ENCODE data around the gene ZNF346. TPM values are rescaled to one million over a fixed set of nuclear protein-coding genes. Genes with fewer than 3 reads are reported as not detected.
A peak's percentile ranks its signal among the peaks of the same experiment; 100 is the strongest.

The ZNF346 gene
- total and polyA plus RNA-seq, 4 donors, result 27.4 to 43.9 (median 32.7) TPM

GRCh38 chr5:177087398-177088005 is 65.0 kb downstream of the ZNF346 start:
- Histone ChIP-seq H3K27ac (ENCODE audit: low read depth, low read length) (no peak overlapping the region), H3K4me3 (ENCODE audit: low read depth, low read length) (no peak overlapping the region), H3K4me1 (ENCODE audit: control insufficient read depth, insufficient read depth, low read length) (peaks cover 39% of the 10 kb centered on the region), H3K27me3 (ENCODE audit: control insufficient read depth, insufficient read depth, low read length) (peaks cover 5% of the 10 kb centered on the region), H3K9me3 (ENCODE audit: control insufficient read depth, insufficient read depth, low read length) (no peaks in the 10 kb centered on the region), H3K36me3 (ENCODE audit: control insufficient read depth, insufficient read depth, low read length) (peaks cover 5% of the 10 kb centered on the region)
- no peak for DNase-seq (ENCODE audit: low read depth in 4 of 6, low spot score in 6 of 6)
- WGBS (ENCODE audit: insufficient coverage), result 25% methylated on average over 18 of the region's 23 CpGs

GRCh38 chr5:177089127-177089526 is 66.6 kb downstream of the ZNF346 start:
- H3K4me1 ChIP-seq (ENCODE audit: control insufficient read depth, insufficient read depth, low read length), result peaks cover 39% of the 10 kb centered on the region
- peaks cover 16% of the 10 kb centered on the region for H3K36me3 ChIP-seq (ENCODE audit: control insufficient read depth, insufficient read depth, low read length)
- no peaks in the 10 kb centered on the region for H3K9me3 ChIP-seq (ENCODE audit: control insufficient read depth, insufficient read depth, low read length)
- 49% methylated on average over 5 of the region's 5 CpGs for WGBS (ENCODE audit: insufficient coverage)
- H3K27me3 ChIP-seq (ENCODE audit: control insufficient read depth, insufficient read depth, low read length), result peaks cover 5% of the 10 kb centered on the region
- H3K27ac ChIP-seq (ENCODE audit: low read depth, low read length), result no peak overlapping the region
- H3K4me3 ChIP-seq (ENCODE audit: low read depth, low read length), result no peak overlapping the region
- peak in 1 of 6 donors; percentile 36 for DNase-seq (ENCODE audit: low read depth in 4 of 6, low spot score in 6 of 6)

GRCh38 chr5:177089825-177090641 is 67.5 kb downstream of the ZNF346 start:
- H3K36me3 ChIP-seq (ENCODE audit: control insufficient read depth, insufficient read depth, low read length), result peaks cover 19% of the 10 kb centered on the region
- no peaks in the 10 kb centered on the region for H3K9me3 ChIP-seq (ENCODE audit: control insufficient read depth, insufficient read depth, low read length)
- WGBS (ENCODE audit: insufficient coverage), result 83% methylated on average over 21 of the region's 21 CpGs
- no peak overlapping the region for H3K27ac ChIP-seq (ENCODE audit: low read depth, low read length)
- no peak for DNase-seq (ENCODE audit: low read depth in 4 of 6, low spot score in 6 of 6)
- no peak overlapping the region for H3K4me3 ChIP-seq (ENCODE audit: low read depth, low read length)
- H3K27me3 ChIP-seq (ENCODE audit: control insufficient read depth, insufficient read depth, low read length), result peaks cover 5% of the 10 kb centered on the region
- peaks cover 48% of the 10 kb centered on the region for H3K4me1 ChIP-seq (ENCODE audit: control insufficient read depth, insufficient read depth, low read length)

GRCh38 chr5:177090813-177091212 is 68.3 kb downstream of the ZNF346 start:
- H3K9me3 ChIP-seq (ENCODE audit: control insufficient read depth, insufficient read depth, low read length), result no peaks in the 10 kb centered on the region
- no peak overlapping the region for H3K27ac ChIP-seq (ENCODE audit: low read depth, low read length)
- H3K27me3 ChIP-seq (ENCODE audit: control insufficient read depth, insufficient read depth, low read length), result peaks cover 5% of the 10 kb centered on the region
- no peak overlapping the region for H3K4me3 ChIP-seq (ENCODE audit: low read depth, low read length)
- peaks cover 48% of the 10 kb centered on the region for H3K4me1 ChIP-seq (ENCODE audit: control insufficient read depth, insufficient read depth, low read length)
- peaks cover 26% of the 10 kb centered on the region for H3K36me3 ChIP-seq (ENCODE audit: control insufficient read depth, insufficient read depth, low read length)
- DNase-seq (ENCODE audit: low read depth in 4 of 6, low spot score in 6 of 6), result no peak
- WGBS (ENCODE audit: insufficient coverage), result 92% methylated on average over 11 of the region's 13 CpGs

DNA sequence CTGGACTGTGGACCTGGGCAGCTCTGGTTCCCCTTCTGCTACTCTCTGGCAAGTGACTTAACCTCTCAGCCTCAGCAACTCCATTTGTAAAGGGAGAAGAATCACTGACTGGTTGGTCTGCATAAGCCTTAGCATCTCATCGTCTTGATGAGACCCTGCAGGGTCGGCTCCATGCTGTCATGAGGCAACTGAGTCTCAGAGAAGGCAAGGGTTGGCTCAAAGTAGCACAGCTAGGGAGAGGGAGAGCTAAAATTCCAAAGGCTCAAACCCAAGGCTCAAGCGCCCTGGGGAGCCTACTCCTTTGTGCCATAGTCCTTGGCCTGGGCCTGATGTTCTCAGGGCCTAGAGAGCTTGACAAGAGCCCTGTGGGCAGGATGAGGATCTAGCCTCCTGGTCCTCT is 68.7 kb downstream of the ZNF346 start:
- H3K4me1 ChIP-seq (ENCODE audit: control insufficient read depth, insufficient read depth, low read length), result peaks cover 45% of the 10 kb centered on the region
- peaks cover 30% of the 10 kb centered on the region for H3K36me3 ChIP-seq (ENCODE audit: control insufficient read depth, insufficient read depth, low read length)
- peaks cover 5% of the 10 kb centered on the region for H3K27me3 ChIP-seq (ENCODE audit: control insufficient read depth, insufficient read depth, low read length)
- WGBS (ENCODE audit: insufficient coverage), result 90% methylated on average over 3 of the region's 3 CpGs
- no peak for DNase-seq (ENCODE audit: low read depth in 4 of 6, low spot score in 6 of 6)
- no peak overlapping the region for H3K27ac ChIP-seq (ENCODE audit: low read depth, low read length)
- no peak overlapping the region for H3K4me3 ChIP-seq (ENCODE audit: low read depth, low read length)
- no peaks in the 10 kb centered on the region for H3K9me3 ChIP-seq (ENCODE audit: control insufficient read depth, insufficient read depth, low read length)

DNA sequence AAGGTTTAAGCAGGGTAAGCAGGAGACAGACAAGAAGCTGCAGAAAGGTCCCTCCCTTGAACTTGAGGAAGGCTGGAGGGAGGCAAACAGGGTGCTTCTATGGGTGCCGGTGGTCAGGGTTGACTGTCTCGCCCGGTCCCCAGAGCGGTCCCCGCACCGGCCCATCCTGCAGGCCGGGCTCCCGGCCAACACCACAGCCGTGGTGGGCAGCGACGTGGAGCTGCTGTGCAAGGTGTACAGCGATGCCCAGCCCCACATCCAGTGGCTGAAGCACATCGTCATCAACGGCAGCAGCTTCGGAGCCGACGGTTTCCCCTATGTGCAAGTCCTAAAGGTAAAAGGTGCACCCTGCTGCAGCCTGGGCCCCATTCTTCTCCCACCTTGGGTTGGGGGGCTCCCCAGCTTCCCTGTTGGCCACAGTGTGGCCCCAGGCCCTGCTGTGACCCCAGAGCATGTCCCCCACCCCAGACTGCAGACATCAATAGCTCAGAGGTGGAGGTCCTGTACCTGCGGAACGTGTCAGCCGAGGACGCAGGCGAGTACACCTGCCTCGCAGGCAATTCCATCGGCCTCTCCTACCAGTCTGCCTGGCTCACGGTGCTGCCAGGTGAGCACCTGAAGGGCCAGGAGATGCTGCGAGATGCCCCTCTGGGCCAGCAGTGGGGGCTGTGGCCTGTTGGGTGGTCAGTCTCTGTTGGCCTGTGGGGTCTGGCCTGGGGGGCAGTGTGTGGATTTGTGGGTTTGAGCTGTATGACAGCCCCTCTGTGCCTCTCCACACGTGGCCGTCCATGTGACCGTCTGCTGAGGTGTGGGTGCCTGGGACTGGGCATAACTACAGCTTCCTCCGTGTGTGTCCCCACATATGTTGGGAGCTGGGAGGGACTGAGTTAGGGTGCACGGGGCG is 69.9 kb downstream of the ZNF346 start:
- 91% methylated on average over 31 of the region's 32 CpGs for WGBS (ENCODE audit: insufficient coverage)
- Histone ChIP-seq H3K4me1 (ENCODE audit: control insufficient read depth, insufficient read depth, low read length) (peaks cover 35% of the 10 kb centered on the region), H3K36me3 (ENCODE audit: control insufficient read depth, insufficient read depth, low read length) (peaks cover 37% of the 10 kb centered on the region), H3K9me3 (ENCODE audit: control insufficient read depth, insufficient read depth, low read length) (no peaks in the 10 kb centered on the region), H3K27ac (ENCODE audit: low read depth, low read length) (no peak overlapping the region), H3K27me3 (ENCODE audit: control insufficient read depth, insufficient read depth, low read length) (peaks cover under 1% of the 10 kb centered on the region), H3K4me3 (ENCODE audit: low read depth, low read length) (no peak overlapping the region)
- no peak for DNase-seq (ENCODE audit: low read depth in 4 of 6, low spot score in 6 of 6)

GRCh38 chr5:177093082-177093712 is 70.7 kb downstream of the ZNF346 start:
- DNase-seq (ENCODE audit: low read depth in 4 of 6, low spot score in 6 of 6), result no peak
- Histone ChIP-seq H3K36me3 (ENCODE audit: control insufficient read depth, insufficient read depth, low read length) (peaks cover 38% of the 10 kb centered on the region), H3K4me3 (ENCODE audit: low read depth, low read length) (no peak overlapping the region), H3K9me3 (ENCODE audit: control insufficient read depth, insufficient read depth, low read length) (no peaks in the 10 kb centered on the region), H3K27me3 (ENCODE audit: control insufficient read depth, insufficient read depth, low read length) (no peaks in the 10 kb centered on the region), H3K4me1 (ENCODE audit: control insufficient read depth, insufficient read depth, low read length) (peaks cover 36% of the 10 kb centered on the region), H3K27ac (ENCODE audit: low read depth, low read length) (no peak overlapping the region)
- WGBS (ENCODE audit: insufficient coverage), result 94% methylated on average over 40 of the region's 40 CpGs

GRCh38 chr5:177093803-177094202 is 71.3 kb downstream of the ZNF346 start:
- Histone ChIP-seq H3K4me1 (ENCODE audit: control insufficient read depth, insufficient read depth, low read length) (peaks cover 37% of the 10 kb centered on the region), H3K27me3 (ENCODE audit: control insufficient read depth, insufficient read depth, low read length) (no peaks in the 10 kb centered on the region), H3K4me3 (ENCODE audit: low read depth, low read length) (no peak overlapping the region), H3K27ac (ENCODE audit: low read depth, low read length) (no peak overlapping the region), H3K36me3 (ENCODE audit: control insufficient read depth, insufficient read depth, low read length) (peaks cover 38% of the 10 kb centered on the region), H3K9me3 (ENCODE audit: control insufficient read depth, insufficient read depth, low read length) (no peaks in the 10 kb centered on the region)
- WGBS (ENCODE audit: insufficient coverage), result 100% methylated on average over 1 of the region's 6 CpGs
- no peak for DNase-seq (ENCODE audit: low read depth in 4 of 6, low spot score in 6 of 6)

Data from spinal cord (tissue), 10 donors.